ENCODE results near the gene FBN2.
"Not testable (repeated sequence)": the region's sequence is repeated elsewhere in the genome, so short reads cannot be mapped to it uniquely, and the experiment has no call there.

The FBN2 gene

GRCh38 chr5:128472919-128473318 lies 65.1 kb downstream of the FBN2 start:
- no peak overlapping the region for H3K4me3 ChIP-seq
- H4K20me1 ChIP-seq, result no peaks in the 10 kb centered on the region
- H3K27ac ChIP-seq, result no peak overlapping the region
- no peak overlapping the region for H3K4me2 ChIP-seq
- no peaks in the 10 kb centered on the region for H3K36me3 ChIP-seq
- H3K27me3 ChIP-seq, result no peaks in the 10 kb centered on the region
- H3K9me3 ChIP-seq (replicated peaks in 1 of 11), result no peaks in the 10 kb centered on the region
- peaks cover 0 to 14% (median 11%) of the 10 kb centered on the region in 10 experiments; a peak in 12 of 20 replicates for H3K4me1 ChIP-seq
- no peak overlapping the region for H3K9ac ChIP-seq
- no peak for TF ChIP-seq Cebpa-rat (IDR thresholded peaks at IDR 0.05)

DNA sequence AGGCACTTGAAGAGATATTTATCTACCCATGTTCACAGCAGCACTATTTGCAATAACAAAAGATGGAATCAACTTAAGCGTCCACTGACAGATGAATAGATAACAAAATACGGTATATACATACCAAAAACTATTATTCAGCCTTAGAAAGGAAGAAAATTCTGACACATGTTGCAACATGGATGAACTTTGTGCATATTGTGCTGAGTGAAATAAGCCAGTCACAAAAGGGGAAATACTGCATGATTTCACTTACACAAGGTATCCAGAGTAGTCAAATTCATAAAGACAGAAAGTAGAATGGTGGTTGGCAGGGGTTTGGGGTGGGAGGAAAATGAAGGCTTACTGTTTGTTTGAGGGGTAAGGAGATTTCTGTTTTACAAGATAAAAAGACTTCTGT lies 66.0 kb downstream of the FBN2 start:
- Histone ChIP-seq H3K4me2 (no peak overlapping the region), H3K9ac (no peak overlapping the region), H3K4me3 (no peak overlapping the region), H3K4me1 (peaks cover 0 to 6% (median 3%) of the 10 kb centered on the region in 10 experiments; a peak in 8 of 20 replicates), H3K27ac (no peak overlapping the region), H3K36me3 (no peaks in the 10 kb centered on the region), H3K9me3 (replicated peaks in 1 of 11) (no peaks in the 10 kb centered on the region), H4K20me1 (no peaks in the 10 kb centered on the region), H3K27me3 (no peaks in the 10 kb centered on the region)
- TF ChIP-seq Cebpa-rat (IDR thresholded peaks at IDR 0.05), result no peak

DNA sequence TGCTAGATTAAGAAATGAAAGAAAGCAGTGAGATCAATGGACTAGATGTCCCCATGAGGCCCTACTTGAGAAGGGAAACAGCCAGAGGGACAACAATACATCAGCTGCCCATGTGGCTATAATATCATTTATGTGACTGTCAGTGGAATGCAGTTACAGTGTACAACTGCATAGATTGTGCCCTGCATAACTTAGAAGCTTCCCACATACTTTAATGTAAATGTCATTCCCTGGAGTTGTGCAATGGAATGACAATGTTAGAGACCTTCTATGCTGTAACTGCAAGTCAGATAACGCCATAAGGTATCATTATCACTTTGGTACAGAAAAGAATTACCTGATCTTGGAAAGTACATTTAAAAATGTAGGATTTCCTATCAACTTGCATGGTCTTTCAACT lies 67.4 kb downstream of the FBN2 start:
- H4K20me1 ChIP-seq, result no peaks in the 10 kb centered on the region
- no peak overlapping the region for H3K9ac ChIP-seq
- no peak overlapping the region for H3K27ac ChIP-seq
- H3K4me1 ChIP-seq, result no peaks in the 10 kb centered on the region
- no peaks in the 10 kb centered on the region for H3K36me3 ChIP-seq
- TF ChIP-seq Cebpa-rat (IDR thresholded peaks at IDR 0.05), result no peak
- H3K4me2 ChIP-seq, result no peak overlapping the region
- H3K27me3 ChIP-seq, result no peaks in the 10 kb centered on the region
- no peak overlapping the region for H3K4me3 ChIP-seq
- no peaks in the 10 kb centered on the region for H3K9me3 ChIP-seq (replicated peaks in 1 of 11)

DNA sequence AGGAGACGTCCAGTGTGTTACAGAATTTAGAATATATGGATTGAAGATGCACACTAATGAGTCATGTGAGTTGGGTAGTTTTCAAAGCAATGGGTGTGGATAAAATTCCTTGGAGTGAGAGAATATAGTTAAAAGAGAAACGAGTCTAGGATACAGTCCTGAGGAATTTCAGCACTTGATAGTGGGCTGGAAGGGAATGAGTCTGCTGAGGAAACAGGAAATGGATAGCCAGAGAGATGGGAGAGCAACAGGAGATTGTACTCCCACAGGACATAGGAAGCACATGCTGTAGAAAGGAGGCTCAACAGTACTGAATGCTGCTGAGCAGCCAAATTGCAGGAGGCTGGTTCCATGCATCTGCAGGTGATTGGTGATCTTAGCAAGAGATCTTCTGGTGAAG lies 68.1 kb downstream of the FBN2 start:
- TF ChIP-seq Cebpa-rat (IDR thresholded peaks at IDR 0.05), result no peak
- Histone ChIP-seq H3K27me3 (no peaks in the 10 kb centered on the region), H3K27ac (no peak overlapping the region), H3K36me3 (no peaks in the 10 kb centered on the region), H3K4me3 (no peak overlapping the region), H4K20me1 (no peaks in the 10 kb centered on the region), H3K4me1 (no peaks in the 10 kb centered on the region), H3K9me3 (replicated peaks in 1 of 11) (no peaks in the 10 kb centered on the region), H3K4me2 (no peak overlapping the region), H3K9ac (no peak overlapping the region)

- Histone ChIP-seq H3K4me3 (no peak overlapping the region), H4K20me1 (no peaks in the 10 kb centered on the region), H3K4me2 (no peak overlapping the region), H3K9me3 (replicated peaks in 1 of 11) (no peaks in the 10 kb centered on the region), H3K27ac (no peak overlapping the region), H3K27me3 (no peaks in the 10 kb centered on the region), H3K36me3 (no peaks in the 10 kb centered on the region), H3K9ac (no peak overlapping the region), H3K4me1 (no peaks in the 10 kb centered on the region)
- no peak for TF ChIP-seq Cebpa-rat (IDR thresholded peaks at IDR 0.05)
These were observed 71.1 kb downstream of the FBN2 start for GRCh38 chr5:128466980-128467379.

GRCh38 chr5:128466554-128466953 lies 71.5 kb downstream of the FBN2 start:
- Histone ChIP-seq H3K4me3 (no peak overlapping the region), H3K4me1 (no peaks in the 10 kb centered on the region), H3K9ac (no peak overlapping the region), H4K20me1 (no peaks in the 10 kb centered on the region), H3K27me3 (no peaks in the 10 kb centered on the region), H3K4me2 (no peak overlapping the region), H3K27ac (no peak overlapping the region), H3K36me3 (no peaks in the 10 kb centered on the region), H3K9me3 (replicated peaks in 1 of 11) (no peaks in the 10 kb centered on the region)
- no peak for TF ChIP-seq Cebpa-rat (IDR thresholded peaks at IDR 0.05)

- TF ChIP-seq Cebpa-rat (IDR thresholded peaks at IDR 0.05), result no peak
- peaks cover 6 to 14% (median 12%) of the 10 kb centered on the region in 11 experiments; a peak in 19 of 22 replicates for H3K9me3 ChIP-seq (replicated peaks in 1 of 11)
- no peaks in the 10 kb centered on the region for H3K27me3 ChIP-seq
- no peaks in the 10 kb centered on the region for H3K4me1 ChIP-seq
- H3K9ac ChIP-seq, result no peak overlapping the region
- H3K27ac ChIP-seq, result no peak overlapping the region
- no peak overlapping the region for H3K4me3 ChIP-seq
- no peak overlapping the region for H3K4me2 ChIP-seq
- no peaks in the 10 kb centered on the region for H3K36me3 ChIP-seq
- no peaks in the 10 kb centered on the region for H4K20me1 ChIP-seq
These were observed 73.4 kb downstream of the FBN2 start for GRCh38 chr5:128464596-128464995.

DNA sequence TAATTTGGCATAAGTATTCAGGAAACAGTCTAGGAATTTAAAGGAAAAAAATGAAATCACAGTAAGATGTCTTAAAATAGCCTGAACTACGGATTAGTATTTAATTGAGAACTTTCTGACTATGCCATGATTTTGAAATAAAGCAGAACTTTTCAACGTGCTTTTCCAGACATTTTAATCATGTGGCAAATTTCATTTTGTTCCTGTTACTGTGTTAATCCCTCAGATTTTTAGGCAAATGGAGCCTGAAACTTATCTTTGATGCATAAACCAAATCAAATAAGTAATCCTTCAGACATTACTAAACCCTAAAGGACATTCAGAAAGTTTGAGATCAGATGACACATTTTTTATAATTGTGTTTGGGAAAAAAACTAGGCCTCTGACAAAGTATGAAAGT lies 75.7 kb downstream of the FBN2 start:
- Histone ChIP-seq H4K20me1 (no peaks in the 10 kb centered on the region), H3K9me3 (replicated peaks in 1 of 11) (peaks cover 6 to 15% (median 12%) of the 10 kb centered on the region in 11 experiments; a peak in 19 of 22 replicates), H3K27ac (no peak overlapping the region), H3K4me2 (no peak overlapping the region), H3K4me1 (no peaks in the 10 kb centered on the region), H3K27me3 (no peaks in the 10 kb centered on the region), H3K9ac (no peak overlapping the region), H3K36me3 (no peaks in the 10 kb centered on the region), H3K4me3 (no peak overlapping the region)
- no peak for TF ChIP-seq Cebpa-rat (IDR thresholded peaks at IDR 0.05)

- not testable (repeated sequence) for H3K27ac ChIP-seq, H3K27me3 ChIP-seq, H3K36me3 ChIP-seq, H3K9ac ChIP-seq, H4K20me1 ChIP-seq, H3K4me3 ChIP-seq
- H3K4me2 ChIP-seq, result 0 out of 22 replicates have a peak overlapping the region, but pooled peaks of 1 of the 11 experiments have one; percentile 65
- H3K9me3 ChIP-seq (replicated peaks in 1 of 11), result peaks cover 6 to 15% (median 12%) of the 10 kb centered on the region in 11 experiments; a peak in 19 of 22 replicates
- H3K4me1 ChIP-seq, result peaks cover 0 to 33% (median 26%) of the 10 kb centered on the region in 10 experiments; a peak in 17 of 20 replicates
These were observed 80.7 kb downstream of the FBN2 start for GRCh38 chr5:128457147-128457915.

- Histone ChIP-seq H3K4me3 (no peak overlapping the region), H3K9me3 (replicated peaks in 1 of 11) (peaks cover 6 to 23% (median 16%) of the 10 kb centered on the region in 11 experiments; a peak in 20 of 22 replicates), H4K20me1 (no peaks in the 10 kb centered on the region), H3K27ac (peak overlapping the region in 1 of 11 experiments; percentile 34; a peak in 2 of 22 replicates), H3K9ac (no peak overlapping the region), H3K36me3 (no peaks in the 10 kb centered on the region), H3K27me3 (no peaks in the 10 kb centered on the region), H3K4me1 (peaks cover 0 to 33% (median 26%) of the 10 kb centered on the region in 10 experiments; a peak in 17 of 20 replicates), H3K4me2 (peak overlapping the region in 9 of 11 experiments; percentile 18 to 65 (median 42); a peak in 16 of 22 replicates)
- no peak for TF ChIP-seq Cebpa-rat (IDR thresholded peaks at IDR 0.05)
These were observed 82.1 kb downstream of the FBN2 start for GRCh38 chr5:128455841-128456361.

Measured in BLaER1 treated with 17β-estradiol and CSF1 and Interleukin-3, amounts not matched to agents 10 nM and 100 nM (cell line).